Inflammatory macrophage treated with lipopolysaccharide for 1 hour (primary cell): ENCODE measurements around the gene SLC22A3.
"Not testable (repeated sequence)": the region's sequence is repeated elsewhere in the genome, so short reads cannot be mapped to it uniquely, and the experiment has no call there.

Experiments used
- DNase-seq, 2 donors: peaks; one replicate each; pipeline ENCODE4 v3.0.0-alpha.2; 2020 to 2022

Gene SLC22A3

DNA sequence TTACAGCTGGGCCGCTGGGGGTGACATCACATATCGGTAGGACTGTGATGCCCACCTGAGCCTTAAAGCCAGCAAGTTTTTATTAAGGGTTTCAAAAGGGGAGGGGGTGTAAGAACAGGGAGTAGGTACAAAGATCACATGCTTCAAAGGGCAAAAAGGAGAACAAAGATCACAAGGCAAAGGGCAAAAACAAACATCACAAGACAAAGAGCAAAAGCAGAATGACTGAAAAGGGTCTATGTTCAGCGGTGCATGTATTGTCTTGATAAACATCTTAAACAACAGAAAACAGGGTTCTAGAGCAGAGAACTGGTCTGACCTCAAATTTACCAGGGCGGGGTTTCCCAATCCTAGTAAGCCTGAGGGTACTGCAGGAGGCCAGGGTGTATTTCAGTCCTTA is 101.6 kb downstream of the SLC22A3 start:
- not testable (repeated sequence) for DNase-seq

DNA sequence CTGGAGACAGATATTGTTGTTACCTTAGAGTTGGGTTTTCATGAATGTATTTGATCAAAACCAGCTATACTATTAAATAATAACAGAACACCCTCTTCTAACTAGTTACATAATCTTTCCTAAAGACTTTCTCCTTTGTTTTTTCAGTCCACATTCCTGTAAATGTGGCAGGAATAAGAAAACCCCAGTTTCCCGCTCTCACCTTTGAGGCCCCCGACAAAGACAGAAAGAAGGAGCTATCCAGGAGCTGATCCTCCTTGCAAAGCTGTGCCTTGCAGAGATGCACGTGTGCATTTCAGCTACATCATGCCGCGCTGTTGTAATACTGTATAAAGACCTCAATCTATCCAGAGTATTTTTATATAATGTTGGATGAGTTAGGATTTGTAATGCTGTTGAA is 102.7 kb downstream of the SLC22A3 start:
- no peak for DNase-seq

DNA sequence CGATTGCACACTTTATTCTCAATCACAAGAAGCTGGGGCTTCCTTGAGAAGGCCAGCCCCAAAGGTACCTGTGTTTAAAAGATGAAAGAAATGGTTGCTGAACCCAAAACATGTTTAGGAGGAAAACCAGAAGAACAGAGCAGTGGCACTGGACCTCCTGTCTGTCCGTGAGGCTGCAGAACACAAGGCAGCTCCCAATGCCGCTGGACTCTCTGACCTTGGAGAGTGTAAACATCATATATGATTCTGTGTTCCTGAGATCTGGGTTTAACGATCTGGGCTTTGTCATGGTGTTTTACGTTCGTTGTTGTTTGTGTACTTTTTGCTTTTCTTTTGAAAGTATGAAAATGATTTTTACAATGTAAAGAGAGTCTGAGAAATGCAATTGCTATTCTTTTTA is 106.1 kb downstream of the SLC22A3 start:
- DNase-seq, result no peak

- no peak for DNase-seq
Measured at GRCh38 chr6:160455081-160455480, 106.9 kb downstream of the SLC22A3 start.

GRCh38 chr6:160455541-160456213 is 107.5 kb downstream of the SLC22A3 start:
- DNase-seq, result peak in 1 of 2 donors; percentile 65

DNA sequence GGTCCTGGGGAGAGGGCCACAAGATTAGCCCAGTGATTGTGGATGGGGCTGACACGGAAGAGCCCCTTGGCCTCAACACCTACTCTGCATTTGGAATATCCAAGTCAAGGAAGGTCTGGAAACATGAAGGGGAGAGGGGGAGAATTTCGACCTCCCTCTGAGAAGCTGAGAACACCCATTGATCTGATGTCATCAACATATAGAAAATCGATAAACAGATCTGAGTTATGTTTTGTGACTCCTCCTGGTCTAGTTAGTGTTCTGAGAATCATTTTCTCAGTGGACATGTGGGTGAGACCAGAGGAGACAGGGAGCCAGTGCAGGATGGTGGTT is 108.0 kb downstream of the SLC22A3 start:
- no peak for DNase-seq

DNA sequence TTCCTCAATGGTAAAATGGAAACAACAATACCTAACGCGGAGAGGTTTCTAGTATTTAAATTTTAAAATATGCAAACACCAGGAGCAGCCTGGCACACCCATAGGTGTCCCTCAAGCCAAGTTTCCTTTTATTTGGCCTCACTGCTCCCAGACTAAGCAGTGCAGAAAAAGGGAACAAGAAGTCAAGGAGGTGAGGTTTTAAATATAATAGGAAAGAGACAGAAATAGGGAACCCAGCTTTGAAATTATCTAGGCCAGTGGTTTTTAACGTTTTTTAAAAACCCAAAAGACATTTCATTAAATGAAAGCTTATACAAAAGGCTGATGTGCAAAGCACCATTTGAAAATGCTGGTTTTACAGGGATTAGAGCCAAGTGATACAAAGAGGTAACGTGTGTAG is 109.6 kb downstream of the SLC22A3 start:
- no peak for DNase-seq

DNA sequence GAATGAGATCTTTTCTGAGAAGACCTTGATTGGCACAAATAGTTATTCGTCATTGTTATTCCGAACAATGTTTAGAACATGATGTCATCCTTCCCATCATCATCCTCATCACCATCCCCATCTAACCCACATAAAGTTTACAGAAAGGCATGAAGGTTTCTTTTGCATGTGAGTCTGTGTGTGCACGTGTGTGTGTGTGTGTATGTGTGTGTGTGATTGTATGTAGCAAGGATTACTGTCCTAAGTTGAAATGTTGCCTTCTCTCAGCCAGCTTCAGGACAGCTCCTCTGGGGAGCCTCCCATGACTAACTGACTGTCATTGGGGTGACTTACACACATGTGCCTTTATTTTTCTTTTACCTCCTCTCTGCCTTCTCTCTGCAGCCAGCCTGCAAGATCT is 113.5 kb downstream of the SLC22A3 start:
- no peak for DNase-seq

- no peak for DNase-seq
Measured at GRCh38 chr6:160462116-160462515, 113.9 kb downstream of the SLC22A3 start.

DNA sequence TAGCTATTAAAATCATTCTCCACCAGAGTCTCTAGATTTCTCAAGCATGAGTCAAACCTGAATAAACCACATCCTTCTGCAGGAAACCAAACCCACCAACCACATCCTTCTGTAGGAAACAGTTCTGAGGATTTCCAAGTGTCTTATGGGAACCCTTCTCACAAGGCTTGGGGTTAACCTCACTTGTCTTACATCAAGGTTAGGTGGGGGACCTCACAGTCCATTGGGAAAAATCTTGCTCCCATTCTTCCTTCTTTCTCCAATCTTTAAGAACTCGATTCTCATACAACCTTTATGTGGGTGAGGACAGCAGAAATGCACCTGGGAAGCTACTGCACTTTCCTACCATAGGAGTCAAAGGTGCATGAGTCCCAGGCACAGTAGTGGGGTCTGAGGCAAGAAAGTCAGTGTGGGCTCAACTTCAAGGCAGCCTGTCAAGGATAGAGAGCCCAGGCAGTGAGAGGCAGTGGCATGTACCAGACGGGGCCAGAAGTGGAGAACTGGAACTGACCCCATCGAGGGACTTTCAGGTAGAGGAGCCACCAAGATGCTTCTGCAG is 114.5 kb downstream of the SLC22A3 start:
- DNase-seq, result peak; percentile 8 to 60

- no peak for DNase-seq
Measured at GRCh38 chr6:160464744-160465143, 116.6 kb downstream of the SLC22A3 start.

DNA sequence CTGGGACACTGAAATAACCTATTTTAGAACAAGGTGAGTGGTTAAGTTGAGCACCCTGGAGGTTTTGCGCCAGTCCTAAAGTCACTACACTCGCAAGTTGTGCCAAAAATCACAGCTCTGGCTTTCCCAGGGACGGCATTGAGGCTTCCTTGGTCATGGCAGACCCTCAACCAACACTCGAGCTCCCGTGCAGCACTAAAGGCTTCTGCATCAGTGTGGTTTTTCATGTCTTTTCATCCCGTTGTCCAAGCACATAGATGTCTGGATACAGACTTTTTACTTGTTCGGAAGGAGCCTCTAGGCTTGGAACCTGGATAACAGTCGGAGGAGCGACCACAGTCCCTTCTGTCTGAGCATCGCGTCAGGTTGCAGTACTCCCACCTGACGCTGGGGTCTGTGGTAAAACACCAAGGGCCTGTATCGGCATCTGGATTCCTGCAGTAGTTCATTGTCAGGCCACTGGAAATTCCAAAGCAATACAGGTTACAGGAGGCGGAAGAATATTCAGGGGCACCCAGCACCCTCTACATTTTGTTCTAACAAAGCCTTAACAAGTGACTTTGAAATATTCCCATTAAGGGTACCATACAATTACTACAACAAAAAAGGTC is 119.2 kb downstream of the SLC22A3 start:
- not testable (repeated sequence) for DNase-seq

DNA sequence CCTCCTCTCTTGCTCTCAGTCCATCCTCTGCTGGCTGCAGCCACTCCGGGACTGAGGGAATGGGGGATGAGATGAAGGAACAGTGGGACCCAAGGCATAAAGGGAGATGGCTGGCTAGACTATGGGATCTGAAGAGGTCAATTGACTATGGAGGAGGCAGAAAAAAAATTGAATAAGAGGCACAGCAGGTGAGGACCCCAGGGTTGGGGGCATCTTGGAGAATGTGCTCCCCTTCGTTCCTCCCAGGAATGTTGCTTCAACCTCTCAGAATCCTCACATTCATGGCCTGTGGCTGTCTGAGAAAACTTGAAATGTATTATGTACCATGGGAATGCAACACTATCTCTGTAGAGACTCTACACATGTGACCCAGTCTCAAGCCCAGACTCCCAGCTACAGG is 121.0 kb downstream of the SLC22A3 start:
- no peak for DNase-seq

- not testable (repeated sequence) for DNase-seq
Measured at GRCh38 chr6:160476056-160476455, 127.9 kb downstream of the SLC22A3 start.

- DNase-seq, result not testable (repeated sequence)
Measured at GRCh38 chr6:160477072-160477471, 128.9 kb downstream of the SLC22A3 start.

GRCh38 chr6:160477901-160478300 is 129.7 kb downstream of the SLC22A3 start:
- no peak for DNase-seq

GRCh38 chr6:160487116-160487515 is 138.9 kb downstream of the SLC22A3 start:
- no peak for DNase-seq

- no peak for DNase-seq
Measured at GRCh38 chr6:160489091-160489490, 140.9 kb downstream of the SLC22A3 start.

GRCh38 chr6:160494576-160494975 is 146.4 kb downstream of the SLC22A3 start:
- no peak for DNase-seq

DNA sequence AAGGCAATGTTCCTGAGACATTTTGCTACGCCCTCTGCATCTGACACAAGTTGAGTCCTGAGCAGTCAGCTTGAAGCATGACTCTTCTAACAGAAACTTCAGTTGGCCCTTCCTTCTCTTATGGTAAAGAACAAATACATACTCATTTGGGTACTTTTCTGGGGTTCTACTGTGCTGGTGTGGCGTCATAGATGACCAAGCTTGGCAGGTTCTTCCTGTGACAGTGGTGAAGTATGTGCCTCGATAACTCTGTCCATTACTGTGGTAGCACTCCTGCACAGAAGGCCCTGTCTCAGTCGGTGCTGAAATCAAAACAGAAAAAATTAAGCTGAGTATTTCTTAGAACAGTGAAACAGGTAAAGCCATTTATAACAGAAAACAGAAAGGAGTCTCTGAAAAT is 152.5 kb downstream of the SLC22A3 start:
- DNase-seq, result no peak
